ENCODE results near the gene GRPEL1.
"Not testable (repeated sequence)": the region's sequence is repeated elsewhere in the genome, so short reads cannot be mapped to it uniquely, and the experiment has no call there.

Gene GRPEL1

GRCh38 chr4:7089213-7089986 lies 21.5 kb upstream of the GRPEL1 start:
- no peak for DNase-seq

- no peak for DNase-seq
These were observed 19.2 kb upstream of the GRPEL1 start for GRCh38 chr4:7087036-7087435.

GRCh38 chr4:7086384-7086783 lies 18.5 kb upstream of the GRPEL1 start:
- no peak for DNase-seq

GRCh38 chr4:7084564-7084961 lies 16.7 kb upstream of the GRPEL1 start:
- not testable (repeated sequence) for DNase-seq

- no peak for DNase-seq
These were observed 16.0 kb upstream of the GRPEL1 start for GRCh38 chr4:7083597-7084563.

GRCh38 chr4:7079909-7080308 lies 12.0 kb upstream of the GRPEL1 start:
- DNase-seq = not testable (repeated sequence)

- DNase-seq = not testable (repeated sequence)
These were observed 11.6 kb upstream of the GRPEL1 start for GRCh38 chr4:7079483-7079882.

- DNase-seq = no peak
These were observed 10.2 kb upstream of the GRPEL1 start for GRCh38 chr4:7078025-7078424.

- DNase-seq = no peak
These were observed 9.5 kb upstream of the GRPEL1 start for GRCh38 chr4:7077371-7077770.

- no peak for DNase-seq
These were observed 8.8 kb upstream of the GRPEL1 start for GRCh38 chr4:7076696-7077082.

GRCh38 chr4:7075962-7076695 lies 8.3 kb upstream of the GRPEL1 start:
- DNase-seq = peak; percentile 16

GRCh38 chr4:7074426-7074825 lies 6.6 kb upstream of the GRPEL1 start:
- no peak for DNase-seq

- peak; percentile 52 for DNase-seq
These were observed 5.9 kb upstream of the GRPEL1 start for GRCh38 chr4:7073526-7074390.

- DNase-seq = no peak
These were observed 5.2 kb upstream of the GRPEL1 start for GRCh38 chr4:7073059-7073458.

- DNase-seq = peak; percentile 65
These were observed 3.1 kb upstream of the GRPEL1 start for GRCh38 chr4:7070729-7071511.

GRCh38 chr4:7068883-7069282 lies 1.0 kb upstream of the GRPEL1 start:
- no peak for DNase-seq

GRCh38 chr4:7068279-7068842 lies 497 bp upstream of the GRPEL1 start:
- no peak for DNase-seq

- no peak for DNase-seq
These were observed 775 bp downstream of the GRPEL1 start for GRCh38 chr4:7067126-7067451.

GRCh38 chr4:7066493-7066892 lies 1.4 kb downstream of the GRPEL1 start:
- no peak for DNase-seq

GRCh38 chr4:7066006-7066405 lies 1.9 kb downstream of the GRPEL1 start:
- no peak for DNase-seq

- no peak for DNase-seq
These were observed 4.5 kb downstream of the GRPEL1 start for GRCh38 chr4:7063362-7063761.
